Hepatocyte (in vitro differentiated cells): ENCODE results near the gene MINK1. TPM values are rescaled to one million over a fixed set of nuclear protein-coding genes. Genes with fewer than 3 reads are reported as not detected.

ENCODE experiments used
- DNase-seq: peaks from one replicate; pipeline ENCODE4 v3.0.0-alpha.2; 2016; ENCODE audit warnings: low spot score
- H2AFZ ChIP-seq: fragments of 200-600 bp; sonication (generic); 2 replicates; pipeline ENCODE4 v1.6.0; 2016; ENCODE audit warnings: antibody characterized with exemption, mild to moderate bottlenecking
- H3K27ac ChIP-seq: fragments of 200-600 bp; sonication (generic); 2 replicates; pipeline ENCODE4 v1.5.1; 2016; ENCODE audit warnings: mild to moderate bottlenecking
- H3K27me3 ChIP-seq: fragments of 200-600 bp; sonication (generic); 2 replicates; pipeline ENCODE4 v1.6.1; 2016
- H3K36me3 ChIP-seq: fragments of 200-600 bp; sonication (generic); replicated peaks from 2 replicates; pipeline ENCODE4 v1.5.1; 2016; ENCODE audit warnings: low read depth; ENCODE audit not compliant: insufficient read depth
- H3K4me1 ChIP-seq: fragments of 200-600 bp; sonication (generic); 2 replicates; pipeline ENCODE4 v1.5.1; 2016; ENCODE audit warnings: mild to moderate bottlenecking, moderate library complexity; ENCODE audit not compliant: insufficient read depth
- H3K4me2 ChIP-seq: fragments of 200-600 bp; sonication (generic); 2 replicates; pipeline ENCODE4 v1.6.0; 2016
- H3K4me3 ChIP-seq: fragments of 200-600 bp; sonication (generic); 2 replicates; pipeline ENCODE4 v1.5.1; 2016; ENCODE audit warnings: mild to moderate bottlenecking
- H3K79me2 ChIP-seq: fragments of 200-600 bp; sonication (generic); 2 replicates; pipeline ENCODE4 v1.6.0; 2017; ENCODE audit warnings: mild to moderate bottlenecking
- H3K9me2 ChIP-seq: fragments of 200-600 bp; sonication (generic); replicated peaks from 2 replicates; pipeline ENCODE4 v1.6.0; 2017; ENCODE audit warnings: mild to moderate bottlenecking; ENCODE audit not compliant: insufficient read depth
- H3K9me3 ChIP-seq: fragments of 200-600 bp; sonication (generic); 2 replicates; pipeline ENCODE4 v1.5.1; 2016; ENCODE audit warnings: low read depth, mild to moderate bottlenecking
- H4K20me1 ChIP-seq: fragments of 200-600 bp; sonication (generic); 2 replicates; pipeline ENCODE4 v1.6.0; 2016; ENCODE audit warnings: mild to moderate bottlenecking; ENCODE audit not compliant: insufficient read depth, poor library complexity, severe bottlenecking
- EZH2 ChIP-seq: fragments of 200-600 bp; sonication (generic); IDR thresholded peaks from 2 replicates; pipeline ENCODE4 v1.6.1; 2016; ENCODE audit warnings: antibody characterized with exemption, mild to moderate bottlenecking, borderline replicate concordance
- EZH2phosphoT487 ChIP-seq: fragments of 200-600 bp; sonication (generic); IDR thresholded peaks from one replicate; pipeline ENCODE4 v1.6.1; 2018; ENCODE audit warnings: antibody characterized with exemption, mild to moderate bottlenecking, low read depth, moderate library complexity; ENCODE audit not compliant: unreplicated experiment, severe bottlenecking
- WGBS: methylation state at CpG from one replicate; pipeline ENCODE4 v1.1.6; 2016; ENCODE audit warnings: low lambda C conversion rate; ENCODE audit errors: missing lambda C conversion rate; 5-methylcytosine and 5-hydroxymethylcytosine counted together
- polyA plus RNA-seq: library from polyadenylated mRNA; unstranded; fragments of >200 nt; fragmentation: Nextera tagmentation; extraction: Ambion mirVana; gene quantifications from 2 replicates; pipeline ENCODE4 v1.2.1, GENCODE V29; 2016
- total RNA-seq: library from RNA; depleted of rRNA; stranded (reverse); fragments of >200 nt; gene quantifications from 2 replicates; pipeline ENCODE4 v1.2.3, GENCODE V29; 2014
- TF ChIP-seq, protein P1 (sequence below): fragments of 200-600 bp; sonication (generic); IDR thresholded peaks from 2 replicates; pipeline ENCODE4 v1.5.1; 2016; ENCODE audit warnings: antibody characterized with exemption, mild to moderate bottlenecking; ENCODE audit not compliant: poor library complexity

The MINK1 gene
- total and polyA plus RNA-seq, 2 experiments from 2014 or later: 39.7 to 45.3 TPM

DNA sequence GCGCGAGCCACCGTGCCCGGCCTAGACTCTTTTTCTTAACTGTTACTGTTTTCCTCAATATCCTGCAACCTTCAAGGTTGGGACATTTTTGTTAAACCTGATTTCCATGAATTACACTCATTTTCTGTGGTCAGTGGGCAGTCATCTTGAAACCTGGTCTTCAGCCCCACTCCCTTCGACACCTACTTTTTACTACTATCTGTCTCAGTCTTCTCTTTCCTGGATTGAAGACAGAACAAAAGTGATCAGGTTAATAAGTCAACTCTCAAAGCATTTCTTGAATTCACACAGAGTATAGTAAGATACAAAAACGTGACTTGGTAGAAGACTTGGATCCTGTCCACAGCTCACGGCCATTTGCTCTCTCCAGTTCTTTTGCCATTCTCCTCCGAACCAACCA is 6.1 kb downstream of the MINK1 start:
- WGBS: 95% methylated on average over 8 of the region's 8 CpGs
- TF ChIP-seq EZH2 (no peak), EZH2phosphoT487 (no peak)
- TF ChIP-seq, protein P1, sequence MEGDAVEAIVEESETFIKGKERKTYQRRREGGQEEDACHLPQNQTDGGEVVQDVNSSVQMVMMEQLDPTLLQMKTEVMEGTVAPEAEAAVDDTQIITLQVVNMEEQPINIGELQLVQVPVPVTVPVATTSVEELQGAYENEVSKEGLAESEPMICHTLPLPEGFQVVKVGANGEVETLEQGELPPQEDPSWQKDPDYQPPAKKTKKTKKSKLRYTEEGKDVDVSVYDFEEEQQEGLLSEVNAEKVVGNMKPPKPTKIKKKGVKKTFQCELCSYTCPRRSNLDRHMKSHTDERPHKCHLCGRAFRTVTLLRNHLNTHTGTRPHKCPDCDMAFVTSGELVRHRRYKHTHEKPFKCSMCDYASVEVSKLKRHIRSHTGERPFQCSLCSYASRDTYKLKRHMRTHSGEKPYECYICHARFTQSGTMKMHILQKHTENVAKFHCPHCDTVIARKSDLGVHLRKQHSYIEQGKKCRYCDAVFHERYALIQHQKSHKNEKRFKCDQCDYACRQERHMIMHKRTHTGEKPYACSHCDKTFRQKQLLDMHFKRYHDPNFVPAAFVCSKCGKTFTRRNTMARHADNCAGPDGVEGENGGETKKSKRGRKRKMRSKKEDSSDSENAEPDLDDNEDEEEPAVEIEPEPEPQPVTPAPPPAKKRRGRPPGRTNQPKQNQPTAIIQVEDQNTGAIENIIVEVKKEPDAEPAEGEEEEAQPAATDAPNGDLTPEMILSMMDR: no peak
- Histone ChIP-seq H3K36me3 (no peaks in the 10 kb centered on the region), H3K4me3 (no peak overlapping the region), H3K9me2 (no peaks in the 10 kb centered on the region), H3K27ac (peak overlapping the region; percentile 23), H2AFZ (no peak overlapping the region), H3K4me1 (peaks cover 25% of the 10 kb centered on the region), H3K27me3 (no peaks in the 10 kb centered on the region), H3K9me3 (no peaks in the 10 kb centered on the region), H4K20me1 (peaks cover 26% of the 10 kb centered on the region), H3K4me2 (no peak overlapping the region), H3K79me2 (peaks cover 98% of the 10 kb centered on the region)
- DNase-seq: no peak

DNA sequence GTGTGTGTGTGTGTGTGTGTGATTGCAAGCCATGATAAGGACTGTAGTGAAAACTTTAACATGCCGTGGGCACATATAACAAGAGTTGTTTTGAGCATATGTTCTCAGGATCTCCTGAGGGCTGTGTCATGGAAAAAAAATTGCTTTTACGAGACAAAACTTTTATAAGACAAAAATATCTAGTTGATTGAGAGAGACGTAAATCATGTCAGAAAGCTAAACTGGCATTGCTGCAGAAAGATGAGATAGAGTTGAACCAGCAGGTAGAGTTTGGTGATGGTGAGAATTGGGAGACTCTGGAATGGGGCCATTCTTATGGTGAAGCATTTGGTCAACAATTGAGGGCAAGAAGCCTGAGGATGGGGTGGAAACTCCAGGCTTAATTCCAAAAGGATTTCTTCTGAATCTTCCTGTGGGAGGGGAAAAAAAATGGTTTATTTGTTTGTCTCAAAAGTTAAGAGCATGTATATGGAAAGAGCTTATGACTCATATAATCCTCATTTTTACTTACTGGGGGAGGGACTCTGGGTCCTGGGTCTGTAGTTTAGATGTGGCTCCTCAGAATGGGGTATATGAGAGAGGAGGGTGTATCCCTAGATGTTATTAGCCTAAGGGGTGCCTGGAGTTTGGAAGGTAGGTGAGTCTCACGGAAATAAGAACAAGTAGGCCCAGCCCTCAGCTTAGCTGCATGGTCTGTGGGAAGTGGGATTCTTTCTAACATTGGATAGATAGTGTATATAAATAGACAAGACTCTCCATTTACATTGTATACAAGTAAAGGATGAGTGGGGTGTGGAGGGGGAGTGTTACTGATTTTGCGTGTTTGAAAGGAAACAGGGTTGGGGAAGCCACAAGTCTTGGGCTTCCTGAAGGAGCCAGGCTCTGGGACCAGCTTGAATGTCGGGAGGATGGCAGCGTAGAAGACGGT is 7.1 kb downstream of the MINK1 start:
- H3K36me3 ChIP-seq: no peaks in the 10 kb centered on the region
- H3K27ac ChIP-seq: peak overlapping the region; percentile 28

DNA sequence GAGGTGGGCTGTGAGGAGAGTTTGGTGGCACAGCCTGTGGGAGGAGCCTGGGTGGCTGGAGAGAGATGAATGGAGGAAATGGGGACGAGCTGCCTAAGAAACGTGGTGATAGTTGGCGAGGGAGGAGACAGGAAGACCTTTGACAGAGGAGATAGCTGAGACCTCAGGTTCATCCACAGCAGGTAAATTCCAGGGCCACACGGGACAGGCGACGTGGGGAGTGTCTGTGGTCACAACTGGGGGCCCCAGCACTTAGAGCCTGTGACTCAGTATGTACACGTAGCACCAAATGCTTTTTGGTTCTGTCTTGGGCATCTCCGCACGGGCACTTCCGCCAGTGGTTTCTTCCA is 7.7 kb downstream of the MINK1 start:
- H3K79me2 ChIP-seq: peaks cover 98% of the 10 kb centered on the region
- H3K36me3 ChIP-seq: no peaks in the 10 kb centered on the region
- TF ChIP-seq EZH2phosphoT487: no peak
- TF ChIP-seq EZH2: no peak
- TF ChIP-seq, protein P1: no peak
- no peak overlapping the region for H3K4me2 ChIP-seq
- WGBS: 90% methylated on average over 9 of the region's 10 CpGs
- H2AFZ ChIP-seq: no peak overlapping the region
- no peaks in the 10 kb centered on the region for H3K9me2 ChIP-seq
- H3K27ac ChIP-seq: peak overlapping the region; percentile 28
- no peak for DNase-seq
- no peaks in the 10 kb centered on the region for H3K9me3 ChIP-seq
- peaks cover 26% of the 10 kb centered on the region for H4K20me1 ChIP-seq
- no peak overlapping the region for H3K4me3 ChIP-seq
- H3K4me1 ChIP-seq: peaks cover 11% of the 10 kb centered on the region
- no peaks in the 10 kb centered on the region for H3K27me3 ChIP-seq

More for the DNA sequence above, 7.1 kb downstream of the MINK1 start:
- 83% methylated on average over 8 of the region's 8 CpGs for WGBS
- no peaks in the 10 kb centered on the region for H3K9me3 ChIP-seq
- no peak overlapping the region for H3K4me2 ChIP-seq
- DNase-seq: no peak
- peaks cover 98% of the 10 kb centered on the region for H3K79me2 ChIP-seq
- no peak overlapping the region for H2AFZ ChIP-seq
- peaks cover 17% of the 10 kb centered on the region for H3K4me1 ChIP-seq
- no peaks in the 10 kb centered on the region for H3K27me3 ChIP-seq
- TF ChIP-seq EZH2 (no peak), EZH2phosphoT487 (no peak)
- TF ChIP-seq, protein P1: no peak
- H3K9me2 ChIP-seq: no peaks in the 10 kb centered on the region
- peaks cover 26% of the 10 kb centered on the region for H4K20me1 ChIP-seq
- H3K4me3 ChIP-seq: no peak overlapping the region
